H9 (cell line): ENCODE results near the gene FAM219B. TPM values are rescaled to one million over a fixed set of nuclear protein-coding genes. Genes with fewer than 3 reads are reported as not detected.

ENCODE experiments used
- DNase-seq: peaks from one replicate; pipeline ENCODE4 v3.0.0-alpha.2; 2017
- H2AFZ ChIP-seq: one replicate; pipeline ENCODE4 v1.6.1; 2013; ENCODE audit warnings: mild to moderate bottlenecking, low read length, control low read depth, moderate library complexity
- H2AK5ac ChIP-seq: 2 replicates; pipeline ENCODE4 v1.6.1; 2013; ENCODE audit warnings: low read length, control low read depth, mixed read lengths; ENCODE audit not compliant: insufficient read length
- H2BK120ac ChIP-seq: one replicate; pipeline ENCODE4 v1.6.1; 2013; ENCODE audit warnings: low read depth, mild to moderate bottlenecking, low read length, control low read depth, inconsistent platforms; ENCODE audit not compliant: poor library complexity, severe bottlenecking
- H2BK12ac ChIP-seq: 2 replicates; pipeline ENCODE4 v1.6.1; 2013; ENCODE audit warnings: low read length, control low read depth, mixed read lengths, low read depth; ENCODE audit not compliant: insufficient read length
- H2BK15ac ChIP-seq: 2 replicates; pipeline ENCODE4 v1.6.1; 2013; ENCODE audit warnings: low read depth, low read length, control low read depth
- H2BK20ac ChIP-seq: one replicate; pipeline ENCODE4 v1.6.1; 2013; ENCODE audit warnings: low read depth, mild to moderate bottlenecking, low read length, control low read depth, inconsistent platforms; ENCODE audit not compliant: poor library complexity, severe bottlenecking
- H2BK5ac ChIP-seq: 2 replicates; pipeline ENCODE4 v1.6.1; 2013; ENCODE audit warnings: low read length, control low read depth, mixed read lengths; ENCODE audit not compliant: insufficient read length
- H3K14ac ChIP-seq: 2 replicates; pipeline ENCODE4 v1.6.1; 2013; ENCODE audit warnings: low read length, control low read depth; ENCODE audit not compliant: insufficient read depth
- H3K18ac ChIP-seq: 2 replicates; pipeline ENCODE4 v1.6.1; 2013; ENCODE audit warnings: low read depth, mild to moderate bottlenecking, mixed read lengths, low read length, control low read depth; ENCODE audit not compliant: insufficient read length
- H3K23ac ChIP-seq: 2 replicates; pipeline ENCODE4 v1.6.1; 2013; ENCODE audit warnings: low read length, control low read depth, mixed read lengths, low read depth; ENCODE audit not compliant: insufficient read length
- H3K23me2 ChIP-seq: 2 replicates; pipeline ENCODE4 v1.6.1; 2013; ENCODE audit warnings: low read depth, mild to moderate bottlenecking, mixed read lengths, low read length, control low read depth; ENCODE audit not compliant: insufficient read length, poor library complexity, severe bottlenecking
- H3K27ac ChIP-seq: 2 replicates; pipeline ENCODE4 v1.5.1; 2013; ENCODE audit warnings: low read length, control low read depth, mixed read lengths, low read depth; ENCODE audit not compliant: insufficient read length
- H3K27me3 ChIP-seq: 2 replicates; pipeline ENCODE4 v1.6.1; 2013; ENCODE audit warnings: low read length, control low read depth, inconsistent platforms; ENCODE audit not compliant: insufficient read depth
- H3K4ac ChIP-seq: 2 replicates; pipeline ENCODE4 v1.6.1; 2013; ENCODE audit warnings: low read depth, mild to moderate bottlenecking, control low read depth, inconsistent platforms, low read length, moderate library complexity
- H3K4me1 ChIP-seq: 2 replicates; pipeline ENCODE4 v1.6.1; 2013; ENCODE audit warnings: low read length, control low read depth, inconsistent platforms; ENCODE audit not compliant: insufficient read depth
- H3K4me2 ChIP-seq: 2 replicates; pipeline ENCODE4 v1.6.1; 2013; ENCODE audit warnings: low read length, control low read depth, mixed read lengths; ENCODE audit not compliant: insufficient read length, insufficient read depth
- H3K56ac ChIP-seq: 2 replicates; pipeline ENCODE4 v1.6.1; 2013; ENCODE audit warnings: low read depth, mild to moderate bottlenecking, mixed read lengths, low read length, control low read depth; ENCODE audit not compliant: insufficient read length
- H3K79me1 ChIP-seq: 2 replicates; pipeline ENCODE4 v1.6.1; 2013; ENCODE audit warnings: low read depth, mild to moderate bottlenecking, moderate library complexity, low read length, control low read depth, inconsistent platforms; ENCODE audit not compliant: insufficient read depth, poor library complexity, severe bottlenecking
- H3K79me2 ChIP-seq: 2 replicates; pipeline ENCODE4 v1.6.1; 2013; ENCODE audit warnings: low read length, control low read depth, inconsistent platforms; ENCODE audit not compliant: insufficient read depth
- H3K9ac ChIP-seq: 2 replicates; pipeline ENCODE4 v1.6.1; 2013; ENCODE audit warnings: low read length, control low read depth, mixed read lengths; ENCODE audit not compliant: insufficient read length; ENCODE audit errors: extremely low read depth
- H3K9me3 ChIP-seq: one replicate; pipeline ENCODE4 v1.6.1; 2013; ENCODE audit warnings: low read depth, low read length, inconsistent platforms; ENCODE audit not compliant: control insufficient read depth
- H3T11ph ChIP-seq: one replicate; pipeline ENCODE4 v1.6.1; 2013; ENCODE audit warnings: mild to moderate bottlenecking, low read length, control low read depth, inconsistent platforms
- H4K20me1 ChIP-seq: one replicate; pipeline ENCODE4 v1.6.1; 2013; ENCODE audit not compliant: control insufficient read depth, insufficient read length, insufficient read depth
- H4K5ac ChIP-seq: 2 replicates; pipeline ENCODE4 v1.6.1; 2013; ENCODE audit warnings: low read depth, mild to moderate bottlenecking, mixed read lengths, low read length, control low read depth; ENCODE audit not compliant: insufficient read length
- H4K8ac ChIP-seq: replicated peaks from 2 replicates; pipeline ENCODE4 v1.6.1; 2013; ENCODE audit warnings: low read length, control low read depth, mixed read lengths, low read depth; ENCODE audit not compliant: insufficient read length
- H4K91ac ChIP-seq: 2 replicates; pipeline ENCODE4 v1.6.1; 2013; ENCODE audit warnings: low read depth, mild to moderate bottlenecking, moderate library complexity, mixed read lengths, low read length, control low read depth; ENCODE audit not compliant: insufficient read length
- H3K27ac Mint-ChIP-seq, 3 experiments: 2 replicates in 2 of 3; 3 replicates in 1 of 3; pipeline ENCODE4 v1.8.0; 2020 to 2021; ENCODE audit warnings: mixed read lengths in 3 of 3, mild to moderate bottlenecking in 1 of 3, moderate library complexity in 1 of 3
- H3K27me3 Mint-ChIP-seq: 2 replicates; pipeline ENCODE4 v1.8.0; 2021; ENCODE audit warnings: low read depth, mild to moderate bottlenecking, moderate library complexity, mixed read lengths
- H3K36me3 Mint-ChIP-seq, 3 experiments: 2 replicates in 2 of 3; 3 replicates in 1 of 3; pipeline ENCODE4 v1.8.0; 2020 to 2021; ENCODE audit warnings: low read depth in 3 of 3, mixed read lengths in 3 of 3; ENCODE audit not compliant: insufficient read depth in 1 of 3
- H3K4me1 Mint-ChIP-seq, 2 experiments: 2 replicates each; pipeline ENCODE4 v1.8.0; 2020; ENCODE audit warnings: mixed read lengths in 2 of 2
- H3K4me3 Mint-ChIP-seq, 2 experiments: 2 replicates in 1 of 2; 3 replicates in 1 of 2; pipeline ENCODE4 v1.8.0; 2020 to 2021; ENCODE audit warnings: mild to moderate bottlenecking in 2 of 2, mixed read lengths in 2 of 2, moderate library complexity in 1 of 2
- H3K9me3 Mint-ChIP-seq, 2 experiments: 2 replicates in 1 of 2; 3 replicates in 1 of 2; pipeline ENCODE4 v1.8.0; 2020; ENCODE audit warnings: mild to moderate bottlenecking in 2 of 2, mixed read lengths in 2 of 2, moderate library complexity in 1 of 2
- WGBS: extraction: QIAGEN DNeasy Blood & Tissue Kit; methylation state at CpG from one replicate; pipeline ENCODE4 v1.1.7; 2013; ENCODE audit warnings: missing lambda C conversion rate, low lambda C conversion rate, mixed read lengths; ENCODE audit not compliant: insufficient read length; ENCODE audit errors: extremely low coverage; 5-methylcytosine and 5-hydroxymethylcytosine counted together
- total RNA-seq: library from RNA; stranded (reverse); gene quantifications from 2 replicates; pipeline ENCODE4 v1.2.1, GENCODE V29; 2021
- TF ChIP-seq, protein P1 (sequence below): fragments of 200-600 bp; sonication (generic); conservative IDR thresholded peaks from 3 replicates; pipeline ENCODE4 v1.8.0; 2021; ENCODE audit warnings: antibody characterized with exemption, mild to moderate bottlenecking

FAM219B gene
- total RNA-seq, 1 experiment from 2014 or later: 60.3 TPM

DNA sequence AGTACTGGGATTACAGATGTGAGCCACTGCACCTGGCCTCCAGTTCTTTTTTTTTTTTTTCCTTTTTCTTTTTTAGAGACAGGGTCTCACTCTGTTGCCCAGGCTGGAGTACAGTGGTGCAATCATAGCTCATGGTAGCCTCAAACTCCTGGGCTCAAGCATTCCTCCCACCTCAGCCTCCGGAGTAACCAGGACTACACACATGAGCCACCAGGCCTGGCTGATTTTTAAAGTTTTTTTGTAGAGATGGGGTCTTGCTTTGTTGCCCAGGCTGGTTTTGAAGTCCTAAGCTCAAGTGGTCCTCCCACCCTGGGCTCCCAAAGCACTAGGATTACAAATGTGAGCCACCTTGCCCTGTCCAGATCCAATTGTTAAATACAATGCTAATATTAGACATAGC, 50.1 kb downstream of the FAM219B start:
- TF ChIP-seq, protein P1, sequence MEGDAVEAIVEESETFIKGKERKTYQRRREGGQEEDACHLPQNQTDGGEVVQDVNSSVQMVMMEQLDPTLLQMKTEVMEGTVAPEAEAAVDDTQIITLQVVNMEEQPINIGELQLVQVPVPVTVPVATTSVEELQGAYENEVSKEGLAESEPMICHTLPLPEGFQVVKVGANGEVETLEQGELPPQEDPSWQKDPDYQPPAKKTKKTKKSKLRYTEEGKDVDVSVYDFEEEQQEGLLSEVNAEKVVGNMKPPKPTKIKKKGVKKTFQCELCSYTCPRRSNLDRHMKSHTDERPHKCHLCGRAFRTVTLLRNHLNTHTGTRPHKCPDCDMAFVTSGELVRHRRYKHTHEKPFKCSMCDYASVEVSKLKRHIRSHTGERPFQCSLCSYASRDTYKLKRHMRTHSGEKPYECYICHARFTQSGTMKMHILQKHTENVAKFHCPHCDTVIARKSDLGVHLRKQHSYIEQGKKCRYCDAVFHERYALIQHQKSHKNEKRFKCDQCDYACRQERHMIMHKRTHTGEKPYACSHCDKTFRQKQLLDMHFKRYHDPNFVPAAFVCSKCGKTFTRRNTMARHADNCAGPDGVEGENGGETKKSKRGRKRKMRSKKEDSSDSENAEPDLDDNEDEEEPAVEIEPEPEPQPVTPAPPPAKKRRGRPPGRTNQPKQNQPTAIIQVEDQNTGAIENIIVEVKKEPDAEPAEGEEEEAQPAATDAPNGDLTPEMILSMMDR: no peak
- no peak overlapping the region for H4K91ac ChIP-seq
- no peak overlapping the region for H3T11ph ChIP-seq
- WGBS: no CpG with 5 or more reads among the region's 1 CpG
- no peaks in the 10 kb centered on the region for H3K23me2 ChIP-seq
- H3K4ac ChIP-seq: no peak overlapping the region
- H3K79me1 ChIP-seq: no peaks in the 10 kb centered on the region
- no peak overlapping the region for H4K5ac ChIP-seq
- H3K23ac ChIP-seq: no peak overlapping the region
- Mint-ChIP-seq H3K4me1 (peaks cover 0 to 6% of the 10 kb centered on the region in 2 experiments; a peak in 3 of 4 replicates), H3K27ac (no peak overlapping the region), H3K4me3 (no peak overlapping the region), H3K9me3 (no peaks in the 10 kb centered on the region), H3K27me3 (no peaks in the 10 kb centered on the region), H3K36me3 (peaks cover 8 to 18% (median 17%) of the 10 kb centered on the region in 3 experiments; a peak in 6 of 7 replicates)
- no peak overlapping the region for H2BK15ac ChIP-seq
- H3K79me2 ChIP-seq: peaks cover 4% of the 10 kb centered on the region; the same call in 1 of the 2 replicates
- H2AFZ ChIP-seq: no peak overlapping the region
- H3K27me3 ChIP-seq: no peaks in the 10 kb centered on the region
- H3K9ac ChIP-seq: no peak overlapping the region
- H2BK120ac ChIP-seq: no peak overlapping the region
- no peak for DNase-seq
- H2BK20ac ChIP-seq: no peak overlapping the region
- H3K18ac ChIP-seq: no peak overlapping the region
- no peak overlapping the region for H4K8ac ChIP-seq
- H3K56ac ChIP-seq: no peak overlapping the region
- no peak overlapping the region for H3K14ac ChIP-seq
- H3K27ac ChIP-seq: no peak overlapping the region
- no peak overlapping the region for H2BK5ac ChIP-seq
- H2BK12ac ChIP-seq: no peak overlapping the region
- no peaks in the 10 kb centered on the region for H4K20me1 ChIP-seq
- H2AK5ac ChIP-seq: no peak overlapping the region
- no peak overlapping the region for H3K4me2 ChIP-seq
- no peaks in the 10 kb centered on the region for H3K4me1 ChIP-seq
- no peaks in the 10 kb centered on the region for H3K9me3 ChIP-seq
